GM12865 (cell line): ENCODE data around the gene INS.

Experiments used
- DNase-seq: peaks from one replicate; pipeline ENCODE4 v3.0.0; 2010; ENCODE audit warnings: low read depth
- H3K4me3 ChIP-seq: 2 replicates; pipeline ENCODE4 v1.5.1; 2011; ENCODE audit warnings: mild to moderate bottlenecking, low read depth, low read length, control low read depth
- CTCF ChIP-seq: IDR thresholded peaks from 2 replicates; pipeline ENCODE4 v1.5.1; 2011; ENCODE audit warnings: low read length, control low read depth, low read depth, inconsistent platforms; ENCODE audit not compliant: insufficient read depth; ENCODE audit errors: missing control alignments

The INS gene

GRCh38 chr11:2135648-2136201, 25.3 kb downstream of the INS start:
- DNase-seq = no peak
- no peak overlapping the region for H3K4me3 ChIP-seq
- no peak for TF ChIP-seq CTCF

GRCh38 chr11:2135018-2135569, 25.9 kb downstream of the INS start:
- TF ChIP-seq CTCF = no peak
- DNase-seq = no peak
- H3K4me3 ChIP-seq = no peak overlapping the region

- no peak overlapping the region for H3K4me3 ChIP-seq
- no peak for DNase-seq
- no peak for TF ChIP-seq CTCF
Observed at GRCh38 chr11:2134022-2135010, 26.7 kb downstream of the INS start.

- TF ChIP-seq CTCF = no peak
- no peak for DNase-seq
Observed at GRCh38 chr11:2133241-2134021, 27.6 kb downstream of the INS start.

GRCh38 chr11:2132874-2133240, 28.2 kb downstream of the INS start:
- no peak for DNase-seq
- no peak overlapping the region for H3K4me3 ChIP-seq
- TF ChIP-seq CTCF = no peak

More at GRCh38 chr11:2133241-2134021, 27.6 kb downstream of the INS start:
- H3K4me3 ChIP-seq = no peak overlapping the region

GRCh38 chr11:2132246-2132645, 28.8 kb downstream of the INS start:
- no peak for DNase-seq
- H3K4me3 ChIP-seq = no peak overlapping the region
- TF ChIP-seq CTCF = no peak
